Left lobe of liver (tissue), 2 donors: ENCODE measurements around the gene GATA6. TPM values are rescaled to one million over a fixed set of nuclear protein-coding genes. Genes with fewer than 3 reads are reported as not detected.
"Not testable (repeated sequence)": the region's sequence is repeated elsewhere in the genome, so short reads cannot be mapped to it uniquely, and the experiment has no call there.

Source experiments
- ATAC-seq: fragments of 200-7000 bp; cut with Tn5 transposase; one replicate; pipeline ENCODE4 v1.9.1; 2020; ENCODE audit warnings: mild to moderate bottlenecking, moderate library complexity
- DNase-seq: peaks from one replicate; pipeline ENCODE4 v3.0.0-alpha.2; 2020; ENCODE audit warnings: low spot score
- total RNA-seq: library from RNA; stranded (reverse); gene quantifications from one replicate; pipeline ENCODE4 v1.2.1, GENCODE V29; 2021
- donor health status: DM: no; HTN: no; CAD: no; lungs with moderate emphysema.
- donor health status: DM: no; HTN: yes; CAD: no.

The GATA6 gene
- total RNA-seq, 1 donor from 2014 or later: 11.7 TPM

GRCh38 chr18:22180722-22181121, 11.3 kb downstream of the GATA6 start:
- no peak for ATAC-seq

DNA sequence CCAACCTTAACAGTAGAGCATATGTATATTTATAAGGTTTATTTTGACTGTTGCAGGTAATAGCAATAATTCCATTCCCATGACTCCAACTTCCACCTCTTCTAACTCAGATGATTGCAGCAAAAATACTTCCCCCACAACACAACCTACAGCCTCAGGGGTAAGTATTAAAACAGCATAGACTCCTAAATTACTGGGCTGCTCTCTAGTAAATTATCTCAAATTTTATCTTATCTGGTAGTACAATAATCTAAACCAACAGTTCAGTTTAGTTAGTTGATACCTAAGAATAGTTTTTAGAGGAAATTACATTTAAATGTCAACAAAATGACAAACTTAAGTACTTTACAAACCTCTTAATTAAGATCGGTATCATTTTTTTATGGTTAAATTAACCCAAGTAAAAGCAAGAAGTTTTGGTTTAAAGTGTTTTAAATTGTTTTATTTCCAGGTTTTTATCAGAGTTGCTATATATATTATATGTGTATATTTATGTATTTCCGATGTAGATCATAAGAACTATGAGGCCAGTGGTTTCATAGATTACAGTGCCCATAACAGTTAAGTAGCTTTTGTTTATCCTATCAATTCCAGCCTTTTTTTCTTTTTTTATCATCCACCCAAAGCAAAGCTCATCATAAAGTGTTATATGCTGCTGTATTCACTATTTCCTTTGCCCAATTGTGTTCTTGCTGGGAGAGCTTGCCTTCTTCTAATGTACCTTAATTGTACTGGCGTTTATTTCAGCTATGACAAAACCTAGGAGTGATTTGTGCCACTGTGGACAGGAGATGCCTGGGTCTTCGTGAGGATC, 13.7 kb downstream of the GATA6 start:
- no peak for DNase-seq
- ATAC-seq: no peak

More at GRCh38 chr18:22180722-22181121, 11.3 kb downstream of the GATA6 start:
- DNase-seq: no peak

DNA sequence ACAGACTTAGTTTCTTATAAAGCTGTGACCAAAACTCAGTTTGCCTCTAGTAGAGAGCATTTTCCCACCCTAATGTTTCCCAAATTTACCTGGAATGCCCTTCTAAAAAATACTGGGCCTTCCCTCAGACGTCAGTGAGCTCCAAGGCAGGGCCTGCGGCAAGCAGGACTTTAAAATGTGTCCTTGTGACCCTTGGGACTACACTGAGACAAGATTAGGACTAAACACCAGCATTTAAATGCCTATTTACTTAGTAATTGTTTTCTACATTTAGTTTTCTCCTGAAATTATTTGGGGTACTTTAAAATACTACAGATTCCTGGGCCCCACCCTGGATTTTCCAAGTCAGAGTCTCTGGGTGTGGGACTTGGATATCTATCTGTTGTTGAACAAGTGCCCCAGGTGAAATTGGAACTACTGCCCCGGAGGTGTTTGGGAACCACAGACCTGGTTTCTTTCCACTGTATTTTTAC, 14.3 kb downstream of the GATA6 start:
- no peak for ATAC-seq
- DNase-seq: no peak

DNA sequence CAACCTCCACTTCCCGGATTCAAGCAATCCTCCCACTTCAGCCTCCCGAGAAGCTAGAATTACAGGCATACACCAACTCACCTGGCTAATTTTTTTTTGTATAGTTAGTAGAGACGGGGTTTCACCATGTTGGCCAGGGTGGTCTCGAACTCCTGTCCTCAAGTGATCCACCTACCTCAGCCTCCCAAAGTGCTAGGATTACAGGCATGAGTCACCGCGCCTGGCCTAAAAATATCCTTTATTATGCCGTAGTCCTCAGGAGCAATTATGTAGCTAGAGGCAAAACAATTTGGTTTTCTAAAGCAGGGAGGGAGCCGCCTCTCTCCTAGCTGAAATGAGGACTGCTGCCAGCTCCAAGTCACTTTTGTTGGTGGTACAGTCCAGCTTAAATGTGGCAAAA, 15.2 kb downstream of the GATA6 start:
- not testable (repeated sequence) for ATAC-seq, DNase-seq

GRCh38 chr18:22185273-22185672, 15.9 kb downstream of the GATA6 start:
- DNase-seq: no peak
- peak; percentile 27 for ATAC-seq

DNA sequence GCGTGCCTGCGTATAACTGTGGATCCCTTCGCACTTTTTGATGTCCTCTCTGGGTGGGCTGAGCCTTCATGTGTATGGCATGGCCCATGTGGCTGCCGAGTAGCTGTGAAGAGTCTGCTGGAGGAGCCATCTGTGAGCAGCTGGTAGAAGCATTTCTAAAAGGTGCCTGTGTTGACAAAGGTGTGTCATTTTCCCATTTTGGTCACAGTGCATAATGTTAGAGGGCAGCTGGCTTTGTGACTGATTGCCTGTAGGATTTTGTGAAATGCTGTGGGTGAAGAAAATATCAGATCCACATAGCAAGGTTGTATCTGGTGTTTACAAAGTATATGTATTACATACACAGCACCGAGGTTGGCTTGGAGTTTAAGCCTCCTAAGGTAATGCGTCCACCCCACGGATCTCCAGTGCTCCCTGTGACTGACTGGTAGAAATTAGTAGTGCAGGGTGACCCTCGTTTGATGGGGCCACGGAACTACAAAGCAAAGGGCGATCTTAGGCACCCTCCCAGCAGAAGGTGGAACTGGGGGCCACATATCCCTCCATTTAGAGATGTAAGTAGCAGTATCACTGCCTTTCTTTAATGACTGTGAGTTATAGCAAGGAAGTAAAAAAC, 16.5 kb downstream of the GATA6 start:
- ATAC-seq: no peak
- DNase-seq: no peak

DNA sequence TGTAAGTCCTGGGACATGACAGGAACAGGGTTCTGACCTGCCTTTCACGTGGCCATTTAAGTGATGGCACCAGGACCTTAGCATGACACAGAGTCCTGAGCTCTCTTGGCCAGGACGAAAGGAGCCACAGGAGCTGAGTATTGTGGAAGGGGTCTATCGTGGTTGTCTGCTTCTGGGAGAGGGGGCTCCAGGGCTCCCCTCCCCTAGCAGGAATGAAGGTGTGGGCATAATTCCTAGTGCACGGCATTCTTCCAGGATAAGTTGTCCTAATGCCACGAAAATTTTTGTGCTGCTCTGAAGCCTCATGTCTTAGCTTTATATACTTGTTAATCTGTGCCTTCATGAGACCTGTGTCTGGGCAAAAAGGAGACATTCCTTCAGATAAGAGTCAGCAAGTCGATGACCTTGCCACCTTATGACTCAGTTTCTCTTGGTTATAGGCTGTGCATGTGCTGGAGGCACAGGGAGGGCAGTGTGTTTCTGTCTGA, 17.1 kb downstream of the GATA6 start:
- ATAC-seq (no peak), DNase-seq (no peak)

DNA sequence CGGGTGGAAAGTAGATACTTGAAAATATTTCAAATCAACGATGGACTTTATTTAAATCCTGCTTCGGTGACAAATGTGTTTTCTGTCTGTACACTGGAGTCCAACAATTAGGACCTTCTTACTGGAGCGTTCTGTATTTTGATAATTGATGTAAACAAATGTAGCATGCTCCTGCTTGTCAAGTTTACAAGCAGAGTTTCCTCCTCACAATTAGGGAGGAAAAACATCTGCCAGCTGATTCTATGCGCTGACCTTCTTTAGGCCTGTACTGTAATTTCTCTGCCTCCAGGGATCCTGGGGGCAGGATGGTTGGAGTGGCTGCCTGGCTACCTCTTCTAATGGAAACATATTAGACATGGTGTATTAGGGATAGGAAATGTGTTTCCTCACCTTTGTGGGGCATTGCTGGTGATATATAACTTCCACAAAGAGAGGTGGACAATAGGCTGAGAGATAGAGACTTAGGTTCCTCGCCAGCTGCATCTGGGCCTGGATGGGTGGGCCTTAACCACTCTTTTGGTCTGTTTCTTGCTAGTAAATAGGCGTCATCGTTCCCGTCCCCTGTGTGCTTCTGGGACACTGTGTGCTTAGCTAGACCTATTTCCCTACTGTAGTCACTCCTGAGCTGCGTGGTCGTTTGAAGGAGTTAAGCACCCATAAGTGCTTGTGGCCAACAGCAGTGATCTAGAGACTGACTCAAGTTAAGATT, 19.3 kb downstream of the GATA6 start:
- no peak for DNase-seq
- ATAC-seq: no peak

DNA sequence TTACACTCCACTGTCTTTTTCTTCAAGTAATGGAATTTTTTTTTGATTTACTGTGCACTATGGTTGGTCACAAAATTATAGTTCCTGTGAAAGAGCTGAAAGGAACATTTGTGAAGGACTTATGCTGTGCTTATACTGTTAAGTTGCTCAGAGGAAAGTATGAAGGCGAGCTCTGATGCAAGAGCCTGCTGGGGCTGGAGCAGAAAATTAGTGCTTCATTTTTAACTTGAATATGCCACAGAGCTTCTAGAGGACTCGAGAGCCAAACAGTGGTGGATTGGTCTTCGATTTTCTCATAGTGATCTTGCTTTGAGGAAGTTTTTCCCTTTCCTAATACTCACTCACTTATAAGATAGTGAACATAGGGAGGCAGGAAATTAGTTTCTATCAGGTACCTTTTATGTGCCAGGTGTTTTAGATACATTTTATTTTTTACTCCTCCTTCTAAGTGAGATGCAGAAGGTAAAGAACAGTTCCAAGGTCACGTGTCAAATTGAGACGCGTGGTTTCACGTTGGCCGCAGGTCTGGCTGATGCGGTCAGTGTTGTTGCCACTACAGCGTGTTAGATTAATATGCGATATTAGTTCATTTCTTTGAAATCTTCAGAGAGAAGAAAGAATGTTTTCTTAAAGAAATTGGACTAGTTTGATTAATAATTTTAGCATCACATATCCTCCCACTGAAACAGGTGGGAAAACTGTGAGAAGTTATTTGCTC, 20.2 kb downstream of the GATA6 start:
- no peak for ATAC-seq
- no peak for DNase-seq

DNA sequence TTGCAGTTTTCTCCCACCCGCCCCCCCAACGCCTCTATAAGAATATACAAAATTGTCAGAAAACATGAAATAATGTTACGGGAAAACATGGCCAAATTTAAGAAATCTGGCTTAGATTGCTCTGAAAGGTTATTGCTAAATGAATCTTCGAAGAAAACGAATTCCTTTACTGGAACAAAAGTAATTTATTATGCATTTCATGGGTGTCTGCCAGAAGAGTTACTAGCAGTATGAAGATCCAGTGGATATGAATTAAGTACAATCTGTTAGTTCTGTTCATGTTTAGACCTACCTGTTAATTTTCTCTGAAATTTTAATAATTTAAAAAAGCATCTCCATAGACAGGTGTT, 21.9 kb downstream of the GATA6 start:
- DNase-seq (no peak), ATAC-seq (no peak)

DNA sequence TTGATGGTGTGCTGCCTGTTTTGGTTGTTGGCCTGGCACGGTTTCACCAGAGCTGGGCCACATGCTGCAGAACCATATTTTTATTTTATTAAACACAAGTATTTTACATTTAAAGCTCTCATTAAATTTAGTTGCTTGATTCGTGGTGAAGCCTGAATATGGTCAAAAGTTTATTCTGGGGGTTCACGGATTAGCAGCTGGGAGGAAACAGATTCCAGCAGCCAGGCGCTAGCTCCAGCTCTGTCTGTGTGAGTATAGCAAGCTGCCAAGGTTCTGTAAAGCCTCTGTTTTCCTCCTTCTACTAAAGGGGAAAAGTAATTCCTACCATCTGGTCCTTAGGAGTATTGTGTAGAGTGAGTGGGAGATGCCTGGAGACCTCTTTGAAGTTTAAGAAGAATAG, 22.5 kb downstream of the GATA6 start:
- DNase-seq (no peak), ATAC-seq (no peak)

GRCh38 chr18:22193466-22193865, 24.1 kb downstream of the GATA6 start:
- peak; percentile 30 for ATAC-seq
- no peak for DNase-seq

DNA sequence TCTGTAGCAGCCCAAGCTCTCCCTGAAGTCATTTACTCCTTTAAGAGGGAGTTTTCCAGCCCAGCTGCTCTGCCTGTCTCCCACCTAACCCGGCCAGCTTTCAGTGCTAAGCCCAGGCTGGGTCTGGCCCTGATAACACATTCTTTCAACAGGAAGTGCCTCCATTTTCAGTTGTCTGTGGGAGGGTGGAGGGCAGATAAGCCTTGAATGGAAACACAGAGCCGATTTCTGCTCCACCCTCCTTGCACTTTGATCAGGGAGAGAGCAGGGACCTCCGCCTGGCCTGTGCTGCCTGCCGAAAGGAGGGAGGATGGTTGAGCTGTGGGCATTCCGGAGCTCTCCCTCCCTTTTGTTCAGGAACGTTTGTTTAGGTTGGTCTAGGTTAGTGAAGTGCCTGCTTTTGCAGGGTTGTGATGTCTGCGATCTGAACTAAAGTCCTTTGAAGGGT, 24.8 kb downstream of the GATA6 start:
- DNase-seq: no peak

DNA sequence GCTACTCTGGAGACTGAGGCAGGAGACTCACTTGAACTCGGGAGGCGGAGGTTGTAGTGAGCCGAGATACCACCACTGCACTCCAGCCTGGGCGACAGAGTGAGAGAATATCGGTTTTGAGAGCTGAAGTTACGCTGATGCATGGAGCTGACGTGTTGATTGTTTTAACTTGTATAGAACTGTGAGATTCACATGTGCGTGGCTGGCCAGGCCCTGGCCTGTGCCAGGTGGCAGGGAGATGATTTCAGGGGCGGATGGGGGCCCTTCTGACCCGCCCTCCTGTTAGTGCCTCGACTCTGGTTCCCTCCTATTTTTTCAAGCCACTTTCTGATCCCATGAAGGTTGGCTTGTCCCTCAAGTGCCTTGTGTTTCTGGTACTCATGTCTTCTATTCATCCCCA, 25.7 kb downstream of the GATA6 start:
- no peak for DNase-seq
- ATAC-seq: no peak

More for the DNA sequence above, 24.8 kb downstream of the GATA6 start:
- ATAC-seq: peak; percentile 87

- ATAC-seq, DNase-seq: not testable (repeated sequence)
These were observed 27.6 kb downstream of the GATA6 start for GRCh38 chr18:22196943-22197342.

DNA sequence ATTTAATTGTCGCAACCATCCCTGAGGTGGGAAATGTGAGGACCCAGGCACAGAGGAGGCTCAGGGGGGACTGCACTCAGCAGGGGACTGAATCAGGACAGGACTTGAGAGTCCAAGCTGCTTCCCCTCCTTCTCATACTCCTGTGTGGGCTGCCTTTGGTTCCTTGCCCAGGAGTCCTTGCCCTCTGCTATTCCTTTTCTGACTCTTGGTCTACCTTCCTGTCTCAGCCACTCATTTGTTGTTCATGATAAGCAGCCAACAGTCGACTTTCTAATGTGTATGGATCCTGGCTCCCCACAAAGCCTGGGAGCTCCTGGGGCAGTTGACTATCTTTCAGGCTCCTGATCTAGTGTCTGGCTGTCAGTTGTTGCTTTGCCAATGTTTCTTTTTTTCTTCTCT, 28.3 kb downstream of the GATA6 start:
- ATAC-seq (no peak), DNase-seq (no peak)

GRCh38 chr18:22198163-22198562, 28.8 kb downstream of the GATA6 start:
- no peak for ATAC-seq
- no peak for DNase-seq

DNA sequence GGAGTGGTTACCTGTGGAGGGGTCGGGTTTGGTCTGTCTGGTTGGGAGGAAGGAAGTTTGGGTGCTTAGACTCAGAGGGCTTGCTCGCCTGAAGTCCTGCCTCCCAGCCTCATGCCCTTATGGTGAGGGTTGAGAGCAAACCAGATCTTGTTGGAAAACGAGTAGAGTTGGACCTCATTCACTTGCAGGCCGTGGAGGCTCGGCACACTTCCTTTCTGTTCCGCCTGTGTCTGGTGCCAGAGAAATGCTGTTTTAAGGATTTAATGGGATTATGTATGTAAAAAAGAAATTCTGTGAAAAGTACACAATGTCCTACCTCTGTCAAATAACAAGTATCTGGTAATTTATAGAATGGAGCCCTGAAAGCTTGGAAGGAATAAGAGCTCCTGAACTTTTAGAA, 29.6 kb downstream of the GATA6 start:
- DNase-seq (no peak), ATAC-seq (no peak)

DNA sequence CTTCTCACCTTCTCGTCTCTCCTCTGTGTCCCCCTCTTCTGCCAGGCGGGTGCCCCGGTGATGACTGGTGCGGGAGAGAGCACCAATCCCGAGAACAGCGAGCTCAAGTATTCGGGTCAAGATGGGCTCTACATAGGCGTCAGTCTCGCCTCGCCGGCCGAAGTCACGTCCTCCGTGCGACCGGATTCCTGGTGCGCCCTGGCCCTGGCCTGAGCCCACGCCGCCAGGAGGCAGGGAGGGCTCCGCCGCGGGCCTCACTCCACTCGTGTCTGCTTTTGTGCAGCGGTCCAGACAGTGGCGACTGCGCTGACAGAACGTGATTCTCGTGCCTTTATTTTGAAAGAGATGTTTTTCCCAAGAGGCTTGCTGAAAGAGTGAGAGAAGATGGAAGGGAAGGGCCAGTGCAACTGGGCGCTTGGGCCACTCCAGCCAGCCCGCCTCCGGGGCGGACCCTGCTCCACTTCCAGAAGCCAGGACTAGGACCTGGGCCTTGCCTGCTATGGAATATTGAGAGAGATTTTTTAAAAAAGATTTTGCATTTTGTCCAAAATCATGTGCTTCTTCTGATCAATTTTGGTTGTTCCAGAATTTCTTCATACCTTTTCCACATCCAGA, 31.3 kb downstream of the GATA6 start:
- DNase-seq (no peak), ATAC-seq (peak; percentile 40)

DNA sequence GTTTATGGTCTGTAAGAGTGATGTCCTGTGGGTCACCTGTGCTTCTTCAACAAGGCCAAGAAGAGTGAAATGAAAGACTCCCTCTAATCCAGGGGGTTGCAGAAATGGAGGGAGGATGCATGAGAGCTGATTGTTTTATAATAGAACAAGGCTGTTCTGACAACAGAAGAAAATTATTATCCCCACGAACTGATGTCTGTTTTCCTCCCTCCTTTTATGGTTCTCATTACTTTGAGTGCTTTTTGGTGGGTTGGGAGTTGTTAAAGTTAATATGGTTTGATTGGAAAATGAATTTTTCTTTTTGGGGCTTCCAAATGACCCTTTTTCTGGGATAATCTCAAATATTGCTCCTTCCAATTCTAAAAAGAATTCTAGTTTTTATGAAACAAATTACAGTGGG, 33.6 kb downstream of the GATA6 start:
- no peak for ATAC-seq
- no peak for DNase-seq
